ENCODE results near the gene TACSTD2.

GRCh38 chr1:58528518-58528917 lies 48.5 kb downstream of the TACSTD2 start:
- TF ChIP-seq TEAD2 (CRISPR knock-in tag; IDR thresholded peaks at IDR 0.05): no peak
- TF ChIP-seq RXRA (CRISPR knock-in tag; IDR thresholded peaks at IDR 0.05): no peak
- TF ChIP-seq ZKSCAN1 (IDR thresholded peaks at IDR 0.05; ENCODE audit: low read length): no peak
- TF ChIP-seq HDAC1 (CRISPR knock-in tag; IDR thresholded peaks at IDR 0.05): no peak
- TF ChIP-seq GTF2F1 (IDR thresholded peaks at IDR 0.05; ENCODE audit: low read length): no peak

All from HepG2 (cell line).